ENCODE data around the gene ENOX2. TPM values are rescaled to one million over a fixed set of nuclear protein-coding genes. Genes with fewer than 3 reads are reported as not detected.

The ENOX2 gene
- polyA plus RNA-seq, 1 donor (not counting 4 experiments of a cell fraction or from before 2014, with no cell fraction given) = 24.5 TPM

DNA sequence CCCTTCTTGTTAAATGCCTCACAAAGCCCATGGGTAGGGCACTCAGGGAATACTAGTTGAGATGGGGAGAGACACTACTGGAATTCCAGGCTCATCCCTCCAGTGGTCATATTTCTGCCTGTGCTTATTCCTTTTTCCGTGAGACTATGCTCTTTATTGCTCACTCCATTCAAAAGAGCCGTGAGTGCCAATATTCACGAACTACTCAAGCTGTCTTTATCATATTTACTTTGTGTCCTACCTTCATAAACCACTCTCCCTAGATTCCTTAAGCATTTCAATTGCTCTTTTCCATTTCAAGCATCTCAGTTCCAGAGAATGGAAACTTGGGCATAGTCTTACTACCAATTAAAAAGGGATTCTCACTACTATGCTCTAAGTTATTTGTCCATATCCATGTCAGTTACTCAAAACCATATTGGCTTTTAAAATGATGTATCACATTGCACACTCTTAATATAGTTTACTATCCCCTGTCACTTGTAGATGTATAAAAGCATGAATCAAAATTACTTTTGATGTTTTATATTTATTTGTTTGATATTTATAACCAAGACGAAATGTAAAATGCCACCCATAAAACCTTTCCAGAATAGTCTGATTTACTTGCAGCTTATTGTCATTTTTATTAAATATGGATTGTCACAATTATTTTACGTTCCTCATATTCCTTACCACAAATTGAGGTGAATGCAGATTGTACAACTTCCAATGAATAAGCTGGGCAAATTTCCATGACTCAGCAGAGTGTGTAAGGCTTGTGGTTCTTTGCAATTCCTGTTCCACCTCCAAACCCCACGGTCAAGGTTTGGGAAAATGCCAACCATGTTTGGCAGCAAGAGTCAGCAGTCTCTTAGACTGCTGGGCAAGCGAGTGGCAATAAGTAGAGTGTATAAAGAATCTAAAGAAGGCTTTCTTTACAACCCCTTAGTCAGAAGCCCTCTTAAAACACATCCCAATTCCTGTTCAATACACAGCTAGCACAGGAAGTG is 24.4 kb downstream of the ENOX2 start:
- Histone ChIP-seq H3K9ac (ENCODE audit: control insufficient read depth, extremely low read depth, insufficient read depth, low read length) (no peak overlapping the region), H3K4me1 (ENCODE audit: control insufficient read depth, extremely low read depth, insufficient read depth, low read length) (peaks cover 3% of the 10 kb centered on the region), H3K4me3 (ENCODE audit: control insufficient read depth in 2 of 3, extremely low read depth in 1 of 3, insufficient read depth in 2 of 3, low read depth in 1 of 3, low read length in 3 of 3) (no peak overlapping the region), H3K79me2 (ENCODE audit: control insufficient read depth, insufficient read depth, low read length) (no peaks in the 10 kb centered on the region), H3K27me3 (ENCODE audit: control insufficient read depth, extremely low read depth, insufficient read depth, low read length) (no peaks in the 10 kb centered on the region), H4K20me1 (ENCODE audit: control insufficient read depth, extremely low read depth, insufficient read depth, low read length) (no peaks in the 10 kb centered on the region), H3K4me2 (ENCODE audit: control insufficient read depth, extremely low read depth, insufficient read depth, low read depth, low read length) (peak overlapping the region; percentile 25), H3K27ac (ENCODE audit: control insufficient read depth, insufficient read depth, low read length) (no peak overlapping the region), H3K9me1 (ENCODE audit: control insufficient read depth, extremely low read depth, insufficient read depth, low read length) (no peaks in the 10 kb centered on the region), H3K36me3 (ENCODE audit: control insufficient read depth in 2 of 2, extremely low read depth in 1 of 2, insufficient read depth in 2 of 2, low read length in 2 of 2) (no peaks in the 10 kb centered on the region), H2AFZ (ENCODE audit: control insufficient read depth, low read length) (no peak overlapping the region), H3K9me3 (ENCODE audit: control insufficient read depth, low read depth, low read length) (no peaks in the 10 kb centered on the region)
- dilution Hi-C loops (cut with MboI; ENCODE audit: extremely low pct_ligation_motif_present, low sequenced_read_pairs) = no loop called here
- TF ChIP-seq EZH2 (IDR thresholded peaks at IDR 0.05; ENCODE audit: low read length) (no peak), CTCF (optimal IDR thresholded peaks at IDR 0.05 in 1 of 3, IDR thresholded peaks at IDR 0.05 in 1 of 3, conservative IDR thresholded peaks at IDR 0.05 in 1 of 3; ENCODE audit: extremely low read depth in 1 of 3, insufficient read depth in 2 of 3, low read length in 3 of 3) (no peak)
- DNase-seq (ENCODE audit: low read depth, low spot score) (peak; percentile 42), FAIRE-seq (peak; percentile 72)

- Histone ChIP-seq H4K20me1 (ENCODE audit: control insufficient read depth, extremely low read depth, insufficient read depth, low read length) (no peaks in the 10 kb centered on the region), H3K9me3 (ENCODE audit: control insufficient read depth, low read depth, low read length) (no peaks in the 10 kb centered on the region), H2AFZ (ENCODE audit: control insufficient read depth, low read length) (no peak overlapping the region), H3K27me3 (ENCODE audit: control insufficient read depth, extremely low read depth, insufficient read depth, low read length) (no peaks in the 10 kb centered on the region), H3K4me2 (ENCODE audit: control insufficient read depth, extremely low read depth, insufficient read depth, low read depth, low read length) (no peak overlapping the region), H3K9ac (ENCODE audit: control insufficient read depth, extremely low read depth, insufficient read depth, low read length) (no peak overlapping the region), H3K79me2 (ENCODE audit: control insufficient read depth, insufficient read depth, low read length) (no peaks in the 10 kb centered on the region), H3K4me1 (ENCODE audit: control insufficient read depth, extremely low read depth, insufficient read depth, low read length) (peaks cover 3% of the 10 kb centered on the region), H3K4me3 (ENCODE audit: control insufficient read depth in 2 of 3, extremely low read depth in 1 of 3, insufficient read depth in 2 of 3, low read depth in 1 of 3, low read length in 3 of 3) (no peak overlapping the region), H3K9me1 (ENCODE audit: control insufficient read depth, extremely low read depth, insufficient read depth, low read length) (no peaks in the 10 kb centered on the region), H3K36me3 (ENCODE audit: control insufficient read depth in 2 of 2, extremely low read depth in 1 of 2, insufficient read depth in 2 of 2, low read length in 2 of 2) (no peaks in the 10 kb centered on the region), H3K27ac (ENCODE audit: control insufficient read depth, insufficient read depth, low read length) (no peak overlapping the region)
- dilution Hi-C loops (cut with MboI; ENCODE audit: extremely low pct_ligation_motif_present, low sequenced_read_pairs) = no loop called here
- no peak for DNase-seq (ENCODE audit: low read depth, low spot score)
- TF ChIP-seq CTCF (optimal IDR thresholded peaks at IDR 0.05 in 1 of 3, IDR thresholded peaks at IDR 0.05 in 1 of 3, conservative IDR thresholded peaks at IDR 0.05 in 1 of 3; ENCODE audit: extremely low read depth in 1 of 3, insufficient read depth in 2 of 3, low read length in 3 of 3) (no peak), EZH2 (IDR thresholded peaks at IDR 0.05; ENCODE audit: low read length) (no peak)
- no peak for FAIRE-seq
Observed at GRCh38 chrX:130877892-130878341, 25.1 kb downstream of the ENOX2 start.
